ENCODE measurements around the gene SORBS1.

- TF ChIP-seq CTCF (IDR thresholded peaks at IDR 0.05) (no peak), TEAD4 (CRISPR knock-in tag; IDR thresholded peaks at IDR 0.05) (no peak), STAT6 (CRISPR knock-in tag; conservative IDR thresholded peaks at IDR 0.05; ENCODE audit: low read depth) (no peak)
Measured at GRCh38 chr10:95382596-95382995, 178.6 kb downstream of the SORBS1 start.

All from WTC11 (cell line).